ENCODE results near the gene CASKIN1.

DNA sequence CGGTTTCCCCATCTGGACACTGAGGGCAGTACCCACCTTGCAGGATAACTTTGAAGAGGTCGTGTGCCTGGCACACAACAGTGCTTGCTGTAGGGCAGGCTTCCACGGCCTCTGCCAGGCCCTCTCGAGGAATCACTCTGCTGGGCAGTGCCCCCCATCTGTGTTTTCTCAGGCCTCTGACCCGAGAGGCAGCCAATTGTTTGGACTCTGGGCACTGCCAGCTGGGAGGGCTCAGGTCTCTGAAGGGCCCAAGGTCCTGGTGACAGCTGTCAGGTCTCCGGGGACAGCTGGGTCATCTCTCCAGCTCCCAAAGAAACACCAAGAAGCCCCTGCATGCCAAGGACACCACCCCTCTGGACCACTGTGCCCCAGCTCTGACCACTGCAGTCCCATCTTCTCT, 49.0 kb downstream of the CASKIN1 start:
- TF ChIP-seq REST (IDR thresholded peaks at IDR 0.05; ENCODE audit: unreplicated experiment) (no peak), POLR2AphosphoS5 (IDR thresholded peaks at IDR 0.05; ENCODE audit: low read depth) (no peak), CTCF (conservative IDR thresholded peaks at IDR 0.05; ENCODE audit: low read depth in 2 of 2) (no peak), EZH2 (IDR thresholded peaks at IDR 0.05; ENCODE audit: low read depth, unreplicated experiment) (no peak), JUNB (IDR thresholded peaks at IDR 0.05; ENCODE audit: unreplicated experiment) (no peak), STAT1 (IDR thresholded peaks at IDR 0.05; ENCODE audit: unreplicated experiment) (no peak), EZH2phosphoT487 (IDR thresholded peaks at IDR 0.05; ENCODE audit: unreplicated experiment) (no peak), CREB1 (CRISPR knock-in tag; IDR thresholded peaks at IDR 0.05; ENCODE audit: low read depth) (no peak), ZNF462 (CRISPR knock-in tag; IDR thresholded peaks at IDR 0.05) (no peak), ZNF331 (CRISPR knock-in tag; IDR thresholded peaks at IDR 0.05; ENCODE audit: low read depth) (no peak), ETS1 (IDR thresholded peaks at IDR 0.05) (no peak)

Measured in GM23338 (cell line).